Measurements from ENCODE around the gene PLPP1.

Gene PLPP1

DNA sequence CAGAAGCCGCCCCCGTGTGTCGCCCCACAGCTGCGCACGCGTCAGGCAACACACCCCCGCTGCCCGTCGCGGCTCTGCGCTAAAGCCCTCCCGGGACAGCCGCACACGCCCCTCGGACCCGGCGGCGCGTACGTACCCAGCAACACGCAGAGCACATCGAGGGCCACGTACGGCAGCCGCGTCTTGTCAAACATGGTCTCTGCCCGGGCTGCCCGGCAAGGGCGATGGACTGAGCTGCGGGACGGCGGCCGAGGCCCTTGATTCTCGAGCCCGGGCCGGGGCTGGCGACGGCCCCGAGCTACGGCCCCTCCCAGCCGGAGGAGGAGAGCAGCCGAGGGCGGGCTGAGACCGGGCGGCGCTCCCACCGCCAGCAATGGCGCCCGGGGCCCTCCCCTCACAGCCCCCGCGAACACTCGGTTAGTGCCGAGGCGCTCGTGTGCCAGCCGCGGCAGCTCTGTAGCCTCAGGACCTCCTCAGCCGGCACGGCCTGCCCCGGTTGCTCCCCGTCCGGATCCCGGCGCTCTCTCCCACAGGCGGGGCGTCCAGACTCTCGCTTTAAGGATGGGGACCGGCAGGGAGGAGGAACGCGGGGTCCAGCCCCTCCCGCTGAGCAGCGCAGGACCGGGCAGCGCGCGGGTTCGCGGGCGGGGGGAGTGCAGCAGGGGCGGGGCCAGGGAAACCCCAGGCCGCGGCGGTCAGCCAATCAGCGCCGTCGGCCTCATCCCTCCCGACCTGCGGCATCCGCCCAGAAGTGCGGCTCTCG lies at the start of gene PLPP1:
Gene PLPP1, minus strand, starts transcription at position 529 of the 763 bp plus-strand sequence. Its CDS starts 335 bp downstream, at position 194.
- peak; percentile 70 to 76 for DNase-seq

DNA sequence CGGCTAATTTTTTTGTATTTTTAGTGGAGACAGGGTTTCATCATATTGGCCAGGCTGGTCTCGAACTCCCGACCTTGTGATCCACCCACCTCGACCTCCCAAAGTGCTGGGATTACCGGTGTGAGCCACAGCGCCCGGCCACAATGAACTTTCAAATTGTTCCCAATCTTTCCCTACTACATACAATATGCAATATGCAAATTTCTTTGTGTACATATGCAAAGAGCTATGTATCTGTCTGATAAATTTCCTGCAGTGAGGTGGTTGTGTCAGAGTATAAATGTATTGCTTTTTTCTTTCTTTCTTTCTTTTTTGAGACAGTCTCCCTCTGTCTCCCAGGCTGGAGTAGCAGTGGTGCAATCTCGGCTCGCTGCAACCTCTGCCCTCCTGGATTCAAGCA lies 48.8 kb upstream of the PLPP1 start:
- DNase-seq: no peak

DNA sequence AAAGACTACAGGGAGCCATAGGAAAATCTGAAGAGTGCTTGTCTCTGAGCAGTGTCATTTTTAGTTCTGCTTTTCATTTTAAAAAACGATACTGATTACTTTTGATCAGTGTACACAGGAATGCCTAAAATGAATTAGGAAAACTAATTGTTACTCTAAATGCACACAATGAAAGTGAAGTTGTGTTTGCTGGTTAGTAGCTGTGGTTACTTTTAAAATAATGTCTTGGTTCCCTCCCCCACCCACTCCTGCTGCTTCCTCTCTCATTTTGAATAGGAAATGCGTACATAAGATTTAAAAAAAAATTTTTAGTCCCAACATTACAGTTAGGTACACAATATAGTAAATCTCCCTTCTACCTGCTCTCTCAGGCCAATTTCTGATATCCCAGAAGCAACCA lies 47.5 kb upstream of the PLPP1 start:
- no peak for DNase-seq

DNA sequence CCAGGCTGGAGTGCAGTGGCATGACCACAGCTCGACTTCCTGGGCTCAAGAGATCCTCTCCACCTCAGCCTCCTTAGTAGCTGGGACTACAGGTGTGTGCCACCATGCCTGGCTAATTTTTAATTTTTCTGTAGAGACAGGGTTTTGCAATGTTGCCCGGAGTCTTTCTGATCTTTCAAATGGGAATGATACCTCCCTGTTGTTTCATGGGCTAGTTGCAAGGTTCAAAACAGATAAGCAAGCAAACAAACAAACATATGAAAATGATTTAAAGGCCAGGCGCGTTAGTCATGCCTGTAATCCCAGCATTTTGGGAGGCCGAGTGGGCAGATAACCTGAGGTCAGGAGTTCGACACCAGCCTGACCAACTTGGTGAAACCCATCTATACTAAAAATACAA lies 45.3 kb upstream of the PLPP1 start:
- no peak for DNase-seq

DNA sequence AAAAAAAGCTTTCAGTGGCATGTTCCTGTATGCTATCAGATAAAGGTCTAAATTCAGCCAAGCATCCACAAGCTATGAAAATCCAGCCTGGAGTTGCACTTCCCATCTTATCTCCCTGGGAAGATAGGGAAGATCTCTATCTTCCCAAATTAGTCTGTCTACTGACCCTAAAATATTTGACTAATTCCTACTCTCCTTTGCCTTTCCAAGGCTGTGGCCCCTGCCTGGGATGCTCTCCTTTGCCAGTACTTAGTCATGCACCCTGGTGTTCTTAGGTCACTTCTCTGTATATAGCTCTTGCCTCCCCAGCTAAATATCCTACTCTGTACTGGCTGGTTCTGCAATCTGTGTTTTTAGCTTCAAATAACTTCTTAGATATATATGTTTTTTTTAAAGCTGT lies 44.0 kb upstream of the PLPP1 start:
- no peak for DNase-seq

DNA sequence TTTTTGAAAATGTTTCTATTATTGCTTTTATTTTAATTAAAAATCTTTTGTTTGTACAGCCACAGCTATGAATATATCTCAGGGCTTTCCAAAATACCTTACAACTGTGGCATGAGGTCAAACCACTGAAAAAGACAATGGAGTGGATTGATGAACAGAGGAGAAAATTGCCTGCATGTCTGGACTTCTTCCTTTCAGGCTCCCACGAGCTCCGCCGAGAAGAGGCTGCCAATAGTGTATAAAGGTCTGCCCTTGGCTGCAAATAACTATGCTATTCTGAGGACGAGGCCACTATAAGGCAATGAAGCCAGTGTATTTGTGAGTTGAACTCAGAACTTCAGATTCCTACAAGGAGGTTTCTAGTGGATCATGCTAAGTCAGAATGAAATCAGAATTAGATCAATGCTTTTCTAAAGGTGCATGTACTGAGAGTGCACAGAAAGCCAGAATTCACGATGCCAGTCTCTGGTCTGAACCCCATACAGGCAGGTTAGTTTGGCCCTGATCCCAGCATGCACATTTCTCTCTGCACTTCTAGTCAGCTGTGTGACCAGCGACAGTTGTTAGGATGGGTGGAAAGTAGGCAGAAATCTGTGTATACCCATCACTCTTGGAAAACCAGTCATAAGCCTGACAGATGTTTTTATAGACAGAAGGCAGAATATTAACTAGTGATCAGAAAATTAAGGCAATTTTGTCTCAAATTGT lies 42.7 kb upstream of the PLPP1 start:
- DNase-seq: no peak

DNA sequence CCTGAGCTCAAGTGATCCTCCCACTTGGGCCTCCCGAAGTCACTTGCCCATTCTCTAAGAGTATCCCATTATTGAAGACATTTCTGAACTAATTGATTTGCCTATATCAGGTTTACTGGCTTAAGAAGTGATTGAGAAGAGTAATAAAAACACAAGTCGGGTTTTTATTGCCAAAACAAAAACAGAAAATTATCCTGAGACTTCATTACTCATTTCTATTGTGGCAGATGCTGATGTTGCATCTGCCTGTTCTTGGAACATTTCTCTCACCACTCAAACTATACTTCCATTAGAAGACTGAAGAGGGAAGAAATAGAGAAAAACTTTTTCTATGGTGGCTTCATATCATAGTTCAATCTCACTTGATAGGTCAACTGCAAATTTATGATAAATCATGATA lies 41.9 kb upstream of the PLPP1 start:
- no peak for DNase-seq

DNA sequence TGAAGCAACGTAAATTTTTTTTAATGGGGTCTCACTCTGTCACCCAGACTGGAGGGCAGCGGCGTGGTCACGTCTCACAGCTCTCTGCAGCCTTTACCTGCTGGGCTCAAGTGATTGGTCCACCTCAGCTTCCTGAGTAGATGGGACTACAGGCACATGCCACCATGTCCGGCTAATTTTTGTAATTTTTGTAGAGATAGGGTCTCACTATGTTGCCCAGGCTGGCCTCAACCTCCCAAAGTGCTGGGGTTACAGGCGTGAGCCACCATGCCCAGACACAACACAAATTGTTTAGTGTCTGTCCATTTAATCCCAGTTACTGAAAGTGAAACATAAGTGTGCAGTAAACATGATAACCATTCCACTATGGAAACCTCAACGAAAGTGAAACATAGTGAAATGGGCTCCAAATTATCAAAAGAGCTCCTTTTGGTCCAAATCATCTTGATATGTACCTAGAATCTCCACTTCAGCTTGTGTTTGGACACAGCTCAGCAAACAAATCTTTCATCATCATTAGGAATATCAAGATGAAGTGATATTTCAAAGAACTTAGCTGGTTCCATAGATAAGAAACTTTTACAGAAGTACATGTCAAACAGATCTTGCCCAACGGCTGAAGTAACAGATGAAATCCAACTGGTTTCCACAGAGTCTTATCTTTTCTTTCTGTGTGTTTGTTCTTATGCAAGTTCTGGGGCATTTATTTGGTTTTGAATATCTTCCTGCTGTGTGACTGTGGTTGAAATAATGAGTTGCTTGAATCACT lies 41.2 kb upstream of the PLPP1 start:
- DNase-seq: no peak

DNA sequence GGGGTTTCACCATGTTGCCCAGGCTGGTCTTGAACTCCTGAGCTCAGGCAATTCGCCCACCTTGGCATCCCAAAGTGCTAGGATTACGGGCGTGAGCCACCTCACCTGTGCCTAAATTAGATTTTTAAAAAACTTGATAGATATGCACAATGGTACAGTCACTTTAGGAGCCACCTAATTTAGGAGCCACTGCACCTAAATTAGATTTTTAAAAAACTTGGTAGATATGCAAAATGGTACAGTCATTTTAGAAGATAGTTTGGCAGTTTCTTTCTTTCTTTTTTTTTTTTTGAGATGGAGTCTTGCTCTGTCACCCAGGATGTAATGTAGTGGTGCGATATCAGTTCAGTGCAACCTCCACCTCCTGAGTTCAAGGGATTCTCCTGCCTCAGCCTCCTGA lies 37.8 kb upstream of the PLPP1 start:
- DNase-seq: no peak

DNA sequence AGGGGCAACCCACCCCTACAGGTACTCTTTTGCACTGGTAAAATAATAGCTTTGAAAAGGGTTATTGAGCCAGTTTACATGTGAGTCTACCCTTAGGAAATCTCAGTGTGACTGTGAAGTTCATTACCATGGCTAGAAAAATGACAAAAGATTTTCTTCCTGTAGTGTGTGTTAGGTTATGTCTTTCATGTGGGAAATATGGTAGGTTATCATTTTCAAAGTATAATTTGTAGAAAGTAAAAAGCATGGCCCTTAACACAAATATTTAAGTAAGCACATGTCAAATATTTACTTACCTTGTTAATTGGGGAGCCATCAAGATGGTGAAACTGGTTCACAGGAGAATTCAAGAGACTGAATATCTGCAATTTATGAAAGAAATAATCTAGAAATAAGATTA lies 37.3 kb upstream of the PLPP1 start:
- no peak for DNase-seq

DNA sequence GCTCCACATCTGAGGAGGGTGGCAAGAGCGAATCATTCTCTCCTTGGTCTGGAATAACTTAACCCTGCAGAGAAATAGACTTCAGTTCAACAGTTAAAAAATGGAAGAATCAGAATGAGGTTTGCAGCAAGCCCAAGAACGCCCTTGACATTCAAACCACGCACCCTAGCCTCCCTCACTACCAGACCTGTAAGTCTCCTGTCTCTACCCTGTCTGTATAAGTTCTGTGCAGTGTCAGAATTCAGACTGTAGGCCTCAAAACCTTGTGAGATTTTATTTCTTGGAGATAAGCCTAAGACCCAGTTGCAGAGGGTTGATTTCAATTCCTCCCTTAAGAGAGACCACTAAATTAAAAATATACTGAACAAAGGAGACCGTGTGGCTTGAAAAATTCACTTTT lies 35.8 kb upstream of the PLPP1 start:
- no peak for DNase-seq

DNA sequence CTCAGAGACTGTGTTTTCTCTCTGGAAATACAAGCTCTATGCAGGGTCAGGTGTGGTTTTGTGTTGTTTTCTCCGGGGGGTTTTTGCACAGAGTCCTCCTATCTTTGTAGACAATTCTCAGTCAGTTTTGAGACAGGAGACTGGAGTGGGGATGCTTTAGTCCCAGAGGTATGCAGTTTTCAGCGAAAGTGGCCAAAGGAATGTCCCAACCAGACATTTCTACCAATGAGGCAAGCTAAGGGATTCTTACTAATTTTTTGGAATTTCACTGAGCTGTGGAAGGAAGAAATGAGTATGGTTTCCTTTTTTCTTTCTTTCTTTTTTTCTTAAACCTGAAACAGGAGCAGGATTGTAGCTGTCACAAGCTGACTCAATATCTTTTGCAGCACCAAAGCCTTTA lies 35.3 kb upstream of the PLPP1 start:
- no peak for DNase-seq

DNA sequence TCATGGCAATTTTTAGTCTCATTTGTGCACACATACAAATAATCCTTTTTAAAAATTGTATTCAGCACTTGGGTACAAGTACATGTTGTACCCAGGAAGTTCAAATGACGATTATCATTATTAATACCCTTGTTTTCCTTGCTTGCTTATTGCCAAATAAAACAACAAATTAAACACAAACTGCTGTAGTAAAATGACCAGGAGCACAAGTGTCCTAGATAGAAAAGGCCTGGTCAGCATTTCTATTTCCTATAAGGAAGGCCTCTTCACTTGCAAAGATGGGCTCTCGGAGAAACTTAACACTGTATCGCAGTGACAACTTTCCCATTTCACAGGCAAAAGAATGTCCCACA lies 34.7 kb upstream of the PLPP1 start:
- no peak for DNase-seq

DNA sequence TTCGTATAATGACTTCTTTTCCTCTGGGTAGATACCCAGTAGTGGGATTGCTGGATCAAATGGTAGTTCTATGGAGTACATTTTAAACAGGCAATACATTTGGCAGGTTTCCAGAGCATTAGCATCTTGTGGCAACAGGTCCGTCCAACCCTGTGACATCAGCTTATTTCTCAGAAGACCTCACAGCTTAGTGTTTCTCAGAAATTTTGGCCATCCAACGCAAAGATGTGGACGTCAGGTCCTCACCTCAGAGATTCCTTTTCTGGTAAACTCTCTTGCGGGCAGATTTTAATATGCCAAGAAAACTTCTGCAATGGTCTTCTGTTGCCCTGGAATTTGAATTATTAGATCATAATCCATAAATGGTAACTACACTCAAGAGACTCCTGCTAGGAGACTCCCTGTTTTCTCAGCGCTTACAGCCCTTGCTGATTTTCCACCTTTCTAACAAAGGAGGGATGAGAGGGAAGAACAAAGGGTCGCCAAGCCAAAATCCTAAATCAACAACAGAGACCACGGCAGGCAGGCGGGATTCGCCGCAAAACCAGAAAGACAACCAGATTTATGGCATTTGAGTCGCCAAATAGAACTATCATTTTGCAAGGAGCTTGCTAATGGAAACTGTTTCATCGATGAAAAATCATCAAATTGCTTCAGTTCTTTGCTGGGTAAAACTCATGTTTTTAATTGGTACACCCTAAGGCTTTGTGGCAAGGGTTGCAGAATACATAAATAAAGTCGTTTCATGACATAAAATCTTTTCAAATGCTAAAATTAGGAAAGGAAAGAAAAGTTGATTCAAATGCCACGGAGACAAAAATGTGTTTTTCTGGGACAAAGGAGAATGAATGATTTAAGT lies 34.1 kb upstream of the PLPP1 start:
- no peak for DNase-seq

DNA sequence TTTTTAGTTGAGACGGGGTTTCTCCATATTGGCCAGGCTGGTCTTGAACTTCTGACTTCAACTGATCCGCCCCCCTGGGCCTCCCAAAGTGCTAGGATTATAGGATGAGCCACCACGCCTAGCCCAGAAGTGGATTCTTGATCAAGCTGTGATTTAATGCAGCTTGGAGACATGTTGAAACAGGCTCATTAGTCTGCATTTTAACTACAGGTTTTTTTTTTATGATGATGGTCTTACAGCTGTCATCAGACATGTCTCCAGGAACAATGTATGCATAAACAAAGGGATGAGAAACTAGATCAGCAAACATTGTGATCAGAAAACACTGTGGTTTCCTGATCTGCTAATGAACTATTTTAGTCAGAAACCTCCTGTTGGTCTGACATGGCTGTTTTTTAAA lies 30.0 kb upstream of the PLPP1 start:
- no peak for DNase-seq

DNA sequence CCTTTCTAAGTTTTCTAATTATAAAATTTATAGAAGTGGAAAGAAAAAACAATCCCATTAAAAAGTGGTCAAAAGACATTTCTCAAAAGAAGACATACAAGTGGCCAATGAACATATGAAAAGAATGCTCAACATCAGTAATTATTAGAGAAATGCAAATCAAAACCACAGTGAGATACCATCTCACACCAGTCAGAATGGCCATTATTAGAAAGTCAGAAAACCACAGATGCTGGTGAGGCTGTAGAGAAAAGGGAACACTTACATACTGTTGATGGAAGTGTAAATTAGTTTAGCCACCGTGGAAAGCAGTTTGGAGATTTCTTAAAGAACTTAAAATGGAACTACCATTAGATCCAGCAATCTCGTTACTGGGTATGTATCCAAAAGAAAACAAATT lies 23.7 kb upstream of the PLPP1 start:
- no peak for DNase-seq

DNA sequence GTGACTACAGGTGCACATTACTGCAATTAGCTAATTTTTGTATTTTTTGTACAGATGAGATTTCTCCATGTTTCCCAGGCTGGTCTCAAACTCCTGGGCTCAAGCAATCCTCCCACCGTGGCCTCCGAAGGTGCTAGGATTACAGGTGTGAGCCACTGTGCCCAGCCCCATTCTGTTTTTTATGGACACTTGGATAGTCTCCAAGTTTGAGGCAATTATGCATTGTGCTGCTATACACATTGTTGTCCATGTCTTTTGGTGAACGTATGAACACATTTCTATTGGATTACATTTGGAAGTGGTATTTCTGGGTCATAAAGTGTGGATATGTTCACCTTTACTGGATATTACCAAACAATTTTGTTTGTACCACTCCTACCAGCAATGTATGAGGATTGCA lies 22.4 kb upstream of the PLPP1 start:
- DNase-seq: no peak

DNA sequence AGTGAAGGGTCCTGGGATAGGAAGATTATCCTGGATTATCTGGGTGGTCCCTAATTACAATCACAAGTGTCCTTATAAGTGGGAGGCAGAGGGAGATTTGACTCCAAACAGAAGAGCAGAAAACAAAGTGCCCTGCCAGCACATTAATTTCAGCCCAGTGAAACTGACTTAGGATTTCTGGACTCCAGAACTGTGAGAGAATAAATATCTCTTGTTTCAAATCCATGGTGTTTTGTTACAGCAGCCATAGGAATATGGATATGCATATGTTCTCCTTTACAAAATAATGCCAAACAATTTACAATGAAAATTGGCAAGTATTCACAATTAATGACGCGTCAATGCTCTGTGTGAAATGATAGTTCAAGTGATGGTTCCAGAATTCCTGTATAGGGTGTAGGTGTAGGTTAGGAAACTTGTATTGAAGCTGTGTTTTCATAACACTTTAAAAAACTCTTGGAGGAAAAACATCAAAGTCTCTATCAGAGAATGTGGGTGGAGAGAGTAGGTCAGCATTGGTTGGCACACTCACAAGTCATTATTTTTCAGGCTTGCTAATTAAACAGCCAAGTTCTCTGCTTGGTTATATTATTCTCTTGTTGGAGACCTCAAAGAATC lies 19.9 kb upstream of the PLPP1 start:
- DNase-seq: no peak

DNA sequence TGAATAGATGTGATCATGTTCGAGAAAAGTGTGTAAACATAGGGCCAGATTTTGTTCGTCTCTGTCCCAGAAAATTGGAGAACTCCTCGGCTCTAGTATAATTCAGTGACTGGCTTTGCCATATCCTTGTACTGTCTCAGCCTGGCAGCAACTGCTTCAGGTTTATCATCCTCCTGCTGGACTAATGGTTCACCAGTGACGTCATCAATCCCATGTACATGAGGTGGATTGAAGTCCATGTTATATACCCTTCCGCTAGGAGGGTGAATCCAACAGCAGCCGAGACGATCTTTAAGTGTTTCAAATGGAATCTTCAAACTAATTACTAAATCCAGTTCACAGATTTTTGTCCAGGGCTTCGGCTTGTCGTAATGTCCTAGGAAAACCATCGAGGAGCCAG lies 17.1 kb upstream of the PLPP1 start:
- DNase-seq: no peak

DNA sequence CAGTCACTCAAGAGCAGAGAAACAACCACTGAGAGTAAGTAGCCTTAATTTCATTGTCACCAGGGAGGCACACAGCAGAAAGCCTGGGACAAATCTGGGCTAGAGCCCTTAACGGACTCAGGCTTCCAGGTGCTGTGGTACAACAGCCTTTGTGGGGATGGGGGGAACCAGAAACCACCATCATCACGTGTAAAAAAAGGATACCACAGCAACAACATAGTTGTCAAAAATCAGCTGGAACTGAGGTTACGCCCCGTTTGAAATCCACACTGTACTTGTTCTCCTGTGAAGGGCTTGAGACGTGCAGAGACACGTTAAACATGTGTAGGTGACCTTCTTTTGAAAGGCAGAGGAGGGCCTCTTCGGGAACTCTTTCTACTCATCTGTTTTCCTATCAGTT lies 16.6 kb upstream of the PLPP1 start:
- no peak for DNase-seq

DNA sequence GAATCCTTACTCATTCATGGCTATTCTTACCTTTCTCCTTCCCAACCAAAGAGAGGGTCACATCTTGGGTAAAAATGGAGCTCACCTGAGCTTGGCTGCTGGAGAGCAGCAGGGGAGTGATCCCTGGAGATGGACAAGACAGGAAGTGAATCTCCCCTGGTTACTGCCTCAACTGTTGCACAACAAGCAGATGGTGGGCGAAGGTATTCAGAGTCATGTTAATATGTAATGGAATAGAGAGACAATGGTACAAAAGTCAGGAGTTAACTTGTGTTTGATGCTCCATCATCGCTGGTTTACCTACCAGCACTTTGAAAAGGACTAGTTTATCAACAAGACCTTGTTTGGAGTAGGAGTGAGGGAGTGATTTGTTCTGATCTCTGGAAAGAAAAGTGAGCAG lies 13.0 kb upstream of the PLPP1 start:
- no peak for DNase-seq

DNA sequence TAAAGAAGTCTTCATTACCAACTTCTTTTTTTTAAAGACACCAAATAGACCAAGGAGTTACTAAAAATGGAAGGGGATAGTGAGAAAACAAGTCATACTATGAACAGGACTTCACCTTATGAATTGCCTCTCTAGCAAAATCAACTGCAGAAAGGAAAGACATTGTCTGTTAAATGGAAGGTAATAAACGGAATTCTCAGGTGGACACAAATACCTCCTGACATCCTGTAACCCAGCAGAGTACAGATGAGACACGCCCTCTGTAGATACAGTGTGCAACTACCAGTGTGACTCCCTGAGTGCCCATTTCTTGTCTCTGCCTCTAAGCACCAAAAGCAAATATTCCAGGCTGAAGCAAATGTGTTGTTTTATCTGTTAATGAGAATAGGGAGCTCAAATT lies 12.2 kb upstream of the PLPP1 start:
- DNase-seq: no peak

DNA sequence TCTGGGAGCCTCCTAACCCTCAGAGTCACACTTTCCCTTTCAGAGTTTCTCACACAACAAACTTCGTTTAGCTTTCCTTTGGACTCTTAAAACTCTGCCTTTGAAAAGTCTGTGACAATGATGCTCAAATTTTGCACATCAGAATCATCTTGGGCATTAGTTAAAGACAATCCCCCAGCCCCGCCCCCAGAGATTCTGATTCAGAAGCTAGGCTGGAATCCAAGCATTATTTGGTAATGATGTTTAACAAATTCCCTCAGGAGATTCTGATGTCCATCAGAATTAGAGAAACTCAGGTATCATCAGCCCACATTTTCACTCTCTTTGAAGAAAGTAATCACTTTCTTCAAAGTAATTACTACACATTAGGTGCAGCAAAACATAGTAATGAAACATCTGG lies 9.6 kb upstream of the PLPP1 start:
- no peak for DNase-seq
